K562 treated with DMSO at 1 percent for 48 hours (cell line): ENCODE results near the gene TMEM114. TPM values are rescaled to one million over a fixed set of nuclear protein-coding genes. Genes with fewer than 3 reads are reported as not detected.

Experiments
- total RNA-seq: library from RNA; unstranded; fragments of 300-600 nt; gene quantifications from 2 replicates; pipeline ENCODE4 v1.2.3, GENCODE V29; 2022; ENCODE audit warnings: low replicate concordance; ENCODE audit errors: extremely low read depth

The TMEM114 gene
- not detected in 2 replicates for total RNA-seq

DNA sequence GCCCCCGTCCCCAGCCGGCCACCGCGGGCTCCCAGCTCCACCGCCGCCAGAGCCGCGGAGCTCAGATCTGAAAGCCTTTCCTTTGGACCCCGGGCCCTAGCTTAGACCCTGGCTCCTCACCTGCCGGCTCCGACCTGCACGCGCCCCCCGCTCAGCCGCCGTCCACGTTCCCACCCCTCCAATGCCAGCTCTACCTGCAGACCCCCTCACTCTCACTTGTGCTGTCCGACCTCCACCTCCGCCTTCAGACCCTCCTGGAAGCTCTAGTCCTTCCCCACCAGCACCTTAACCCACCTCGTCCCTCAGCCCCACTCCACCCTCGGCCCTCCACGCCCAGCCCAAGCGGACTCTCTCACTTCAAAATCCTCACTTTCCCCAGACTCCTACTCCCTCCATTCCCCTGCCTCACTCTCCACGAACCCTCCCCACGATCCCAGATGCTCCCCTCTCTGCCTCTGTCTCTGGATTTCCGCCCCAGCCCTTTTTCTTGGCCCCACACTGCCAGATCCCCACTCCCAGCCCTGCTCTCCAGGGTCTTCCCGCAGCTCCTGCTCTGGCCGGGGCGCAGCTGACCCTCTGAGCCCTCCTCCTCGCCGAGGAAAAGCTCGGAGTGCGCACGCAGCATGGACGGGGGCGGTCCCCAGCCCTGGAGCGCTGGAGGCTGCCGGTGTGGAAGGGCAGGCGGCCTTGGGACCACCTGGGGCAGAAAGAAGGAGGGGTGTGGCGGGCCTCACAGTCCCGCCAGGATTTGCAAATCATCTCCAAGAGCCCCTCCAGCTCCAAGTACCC, at the start of gene TMEM114:
Gene TMEM114 (minus strand): TSS at position 612 of the 789 bp plus-strand sequence. CDS start 673 bp downstream, outside the sequence.

DNA sequence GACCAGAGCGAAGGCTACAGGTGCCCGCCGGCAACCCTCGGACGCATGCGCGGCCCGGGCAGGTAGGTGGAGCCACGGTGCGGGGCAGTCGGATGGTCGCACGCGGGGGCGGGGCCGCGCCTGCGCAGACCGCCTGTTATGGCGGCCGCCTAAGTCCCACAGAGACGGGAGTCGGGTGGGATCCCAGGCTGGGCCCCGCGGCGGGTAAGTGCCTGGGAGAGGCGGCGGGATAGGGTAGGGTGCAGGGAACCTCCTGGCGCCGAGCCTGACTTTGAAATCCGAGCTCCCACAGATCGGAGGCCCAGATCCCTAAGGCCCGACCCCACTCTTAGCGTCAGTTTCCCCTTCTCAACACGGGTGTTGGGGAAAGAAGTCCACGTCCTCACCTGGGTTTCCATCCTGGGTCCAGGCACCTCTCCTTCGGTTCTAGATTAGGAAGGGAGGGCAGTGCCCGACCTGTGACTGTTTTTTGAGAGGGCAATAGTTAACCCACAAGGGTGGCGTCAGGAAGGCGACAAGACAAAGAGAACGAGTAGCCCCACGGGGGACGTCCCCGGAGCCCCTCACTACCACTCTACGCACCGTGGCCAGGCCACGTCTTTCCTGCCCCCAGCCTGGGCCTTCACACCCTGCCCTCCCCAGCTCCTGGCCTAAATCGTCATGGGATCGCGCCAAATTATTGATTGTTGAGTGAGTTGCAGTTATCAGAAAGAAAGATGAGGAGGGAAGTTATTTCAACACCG, 31.4 kb upstream of the TMEM114 start, which contains the start of gene METTL22:
Gene METTL22 (plus strand): TSS at position 127 of the 743 bp plus-strand sequence. CDS start 3,968 bp downstream, outside the sequence.

Other genes with a start within 250 kb of the TMEM114 start
- gene METTL22, start 31.2 kb upstream of the TMEM114 start, total RNA-seq = not detected in 2 replicates
- gene ABAT, start 84.1 kb upstream of the TMEM114 start, total RNA-seq = not detected in 2 replicates
- gene TMEM186, start 207.1 kb upstream of the TMEM114 start, total RNA-seq = not detected in 2 replicates
- gene PMM2, start 207.3 kb upstream of the TMEM114 start, total RNA-seq = not detected in 2 replicates